Kidney (tissue), 14 donors: ENCODE measurements around the gene NUP62. TPM values are rescaled to one million over a fixed set of nuclear protein-coding genes. Genes with fewer than 3 reads are reported as not detected.

Experiments
- DNase-seq, 5 donors: peaks; one replicate each; pipeline ENCODE4 v3.0.0-alpha.2; 2013 to 2020
- FAIRE-seq: peaks from 2 replicates; lab custom pipeline; 2012; peaks lifted over from hg19 to GRCh38; lab: Jason Lieb, UNC
- H3K27ac ChIP-seq, 2 donors: one replicate each; pipeline ENCODE4 v1.7.0; 2013; ENCODE audit warnings: low read depth in 2 of 2, low read length in 2 of 2, inconsistent platforms in 1 of 2
- H3K27me3 ChIP-seq: one replicate; pipeline ENCODE4 v1.7.1; 2013; ENCODE audit warnings: low read length, inconsistent platforms; ENCODE audit not compliant: control insufficient read depth, insufficient read depth
- H3K36me3 ChIP-seq, 3 donors: one replicate each; pipeline versions ENCODE4 v1.7.0 to v1.7.1; 2013; ENCODE audit warnings: low read length in 3 of 3, control low read depth in 1 of 3, inconsistent platforms in 1 of 3; ENCODE audit not compliant: insufficient read depth in 3 of 3, control insufficient read depth in 2 of 3
- H3K4me1 ChIP-seq, 3 donors: one replicate each; pipeline versions ENCODE4 v1.7.0 to v1.7.1; 2013; ENCODE audit warnings: low read length in 3 of 3, inconsistent platforms in 1 of 3, low read depth in 1 of 3; ENCODE audit not compliant: control insufficient read depth in 2 of 3, insufficient read depth in 2 of 3
- H3K4me3 ChIP-seq, 3 donors: one replicate each; pipeline versions ENCODE4 v1.7.0 to v1.8.1; 2013; ENCODE audit warnings: low read length in 3 of 3, control low read depth in 1 of 3, inconsistent platforms in 1 of 3
- H3K9ac ChIP-seq, 3 donors: one replicate each; pipeline versions ENCODE4 v1.7.0 to v1.7.1; 2013; ENCODE audit warnings: low read length in 3 of 3, control low read depth in 1 of 3, inconsistent platforms in 1 of 3
- H3K9me3 ChIP-seq, 3 donors: one replicate each; pipeline versions ENCODE4 v1.7.0 to v1.7.1; 2013; ENCODE audit warnings: low read length in 3 of 3, control low read depth in 1 of 3, inconsistent platforms in 1 of 3; ENCODE audit not compliant: control insufficient read depth in 2 of 3, insufficient read depth in 1 of 3
- CTCF ChIP-seq: IDR thresholded peaks from 3 replicates; pipeline ENCODE4 v1.5.1; 2012; ENCODE audit warnings: mild to moderate bottlenecking, moderate library complexity, borderline replicate concordance; ENCODE audit not compliant: insufficient read depth; ENCODE audit errors: extremely low read depth
- intact Hi-C: fragments of 100-400 bp; cut with DNase I; formaldehyde crosslinking; loops from one replicate; pipeline ENCODE4 v1.11.1; 2022
- polyA plus RNA-seq: library from polyadenylated mRNA; stranded (reverse); fragments of 350-450 nt; fragmentation: Illumina TruSeq; extraction: RNeasy Lipid Tissue Mini Kit (QIAGEN cat#74804); gene quantifications from one replicate; pipeline ENCODE4 v1.2.3, GENCODE V29; 2014; ENCODE audit warnings: low read depth, low replicate concordance; ENCODE audit not compliant: insufficient read depth
- total RNA-seq: library from RNA; stranded (reverse); fragmentation: NEBNext Ultra II Directional; extraction: Animal tissue kit (Norgen Biotek cat#: 25700); gene quantifications from one replicate; pipeline ENCODE4 v1.2.1, GENCODE V29; 2021
- donor health status: control.
- donor health status: control.
- donor health status: control.
- donor health status: control.
- donor health status: control.
- donor health status: DM: yes; HTN: yes; CAD: no.
- donor health status: Normal renal cell carcinoma (clear cell type).

NUP62 gene
- total and polyA plus RNA-seq, 2 donors from 2014 or later, result 17.1 to 39.0 TPM

GRCh38 chr19:49924004-49924880, 5.1 kb downstream of the NUP62 start:
- no peak for FAIRE-seq
- Histone ChIP-seq H3K9ac (no peak overlapping the region), H3K4me3 (no peak overlapping the region), H3K27ac (no peak overlapping the region), H3K27me3 (no peaks in the 10 kb centered on the region), H3K9me3 (no peaks in the 10 kb centered on the region), H3K36me3 (peaks cover 2 to 6% (median 6%) of the 10 kb centered on the region in 3 donors), H3K4me1 (peaks cover 3 to 12% (median 4%) of the 10 kb centered on the region in 3 donors)
- TF ChIP-seq CTCF, result no peak
- peak in 1 of 5 donors; percentile 70 for DNase-seq
- intact Hi-C loops, result no loop called here

DNA sequence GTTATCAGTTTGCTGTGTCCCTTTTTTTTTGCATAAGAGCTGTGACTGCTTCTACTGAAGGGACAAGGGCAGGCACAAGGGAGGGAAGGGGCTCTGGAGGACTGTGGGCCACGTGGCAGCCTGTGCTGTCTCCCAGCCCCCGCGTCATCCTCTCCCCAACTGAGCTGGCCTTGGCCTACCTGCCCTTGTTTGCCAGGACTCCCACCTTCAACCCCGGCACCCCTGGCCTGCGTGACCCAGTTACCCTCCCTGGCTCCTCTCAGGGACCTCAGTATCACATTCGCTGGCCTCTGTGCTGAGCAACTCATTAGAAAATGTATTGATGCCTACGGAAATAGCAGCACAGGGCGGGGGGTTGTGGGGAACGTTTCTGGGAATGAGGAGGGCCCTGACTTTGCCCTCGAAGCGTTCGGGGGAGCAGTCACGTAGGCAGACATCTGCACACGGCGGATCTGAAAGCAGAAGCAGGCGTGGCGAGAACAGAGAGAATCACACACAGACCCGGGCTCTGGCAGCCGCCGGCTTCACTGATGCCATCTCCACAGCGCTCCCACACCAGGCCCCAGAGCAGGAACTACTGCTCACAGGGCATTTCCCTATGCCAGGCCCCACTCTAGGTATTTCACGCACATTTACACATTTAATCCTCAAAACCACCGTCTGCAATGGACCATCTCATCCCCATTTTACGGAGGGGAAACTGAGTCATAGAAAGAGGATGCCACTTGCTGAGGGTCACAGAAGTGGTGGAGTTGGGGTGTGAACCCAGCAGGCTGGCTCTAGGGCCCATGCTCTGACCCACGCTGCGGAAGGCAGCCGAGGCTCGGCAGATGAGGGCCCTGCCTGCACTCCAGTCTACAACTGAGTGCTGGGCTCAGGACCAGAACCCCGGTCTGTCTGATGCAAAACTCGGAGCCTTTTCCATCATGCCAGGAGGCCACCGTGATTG, 6.0 kb downstream of the NUP62 start:
- DNase-seq (peak in 1 of 5 donors; percentile 64), FAIRE-seq (no peak)
- H3K9ac ChIP-seq, result no peak overlapping the region
- intact Hi-C loops, result no loop called here
- H3K9me3 ChIP-seq, result no peaks in the 10 kb centered on the region
- no peak for TF ChIP-seq CTCF
- H3K4me3 ChIP-seq, result no peak overlapping the region
- H3K27me3 ChIP-seq, result no peaks in the 10 kb centered on the region
- no peak overlapping the region for H3K27ac ChIP-seq
- peaks cover 2 to 8% (median 6%) of the 10 kb centered on the region in 3 donors for H3K36me3 ChIP-seq
- H3K4me1 ChIP-seq, result peaks cover 0 to 9% (median 4%) of the 10 kb centered on the region in 3 donors

GRCh38 chr19:49921871-49922795, 7.2 kb downstream of the NUP62 start:
- FAIRE-seq, result no peak
- DNase-seq, result peak in 1 of 5 donors; percentile 56
- H3K27ac ChIP-seq, result no peak overlapping the region
- H3K4me1 ChIP-seq, result peaks cover 0 to 2% (median 0%) of the 10 kb centered on the region in 3 donors
- intact Hi-C loops, result no loop called here
- TF ChIP-seq CTCF, result no peak
- H3K27me3 ChIP-seq, result no peaks in the 10 kb centered on the region
- no peak overlapping the region for H3K4me3 ChIP-seq
- no peaks in the 10 kb centered on the region for H3K9me3 ChIP-seq
- H3K9ac ChIP-seq, result no peak overlapping the region
- H3K36me3 ChIP-seq, result peaks cover 2 to 6% (median 4%) of the 10 kb centered on the region in 3 donors
